ENCODE measurements around the gene PDE9A. TPM values are rescaled to one million over a fixed set of nuclear protein-coding genes. Genes with fewer than 3 reads are reported as not detected.

Gene PDE9A
- total RNA-seq, 1 experiment from 2014 or later = not detected

DNA sequence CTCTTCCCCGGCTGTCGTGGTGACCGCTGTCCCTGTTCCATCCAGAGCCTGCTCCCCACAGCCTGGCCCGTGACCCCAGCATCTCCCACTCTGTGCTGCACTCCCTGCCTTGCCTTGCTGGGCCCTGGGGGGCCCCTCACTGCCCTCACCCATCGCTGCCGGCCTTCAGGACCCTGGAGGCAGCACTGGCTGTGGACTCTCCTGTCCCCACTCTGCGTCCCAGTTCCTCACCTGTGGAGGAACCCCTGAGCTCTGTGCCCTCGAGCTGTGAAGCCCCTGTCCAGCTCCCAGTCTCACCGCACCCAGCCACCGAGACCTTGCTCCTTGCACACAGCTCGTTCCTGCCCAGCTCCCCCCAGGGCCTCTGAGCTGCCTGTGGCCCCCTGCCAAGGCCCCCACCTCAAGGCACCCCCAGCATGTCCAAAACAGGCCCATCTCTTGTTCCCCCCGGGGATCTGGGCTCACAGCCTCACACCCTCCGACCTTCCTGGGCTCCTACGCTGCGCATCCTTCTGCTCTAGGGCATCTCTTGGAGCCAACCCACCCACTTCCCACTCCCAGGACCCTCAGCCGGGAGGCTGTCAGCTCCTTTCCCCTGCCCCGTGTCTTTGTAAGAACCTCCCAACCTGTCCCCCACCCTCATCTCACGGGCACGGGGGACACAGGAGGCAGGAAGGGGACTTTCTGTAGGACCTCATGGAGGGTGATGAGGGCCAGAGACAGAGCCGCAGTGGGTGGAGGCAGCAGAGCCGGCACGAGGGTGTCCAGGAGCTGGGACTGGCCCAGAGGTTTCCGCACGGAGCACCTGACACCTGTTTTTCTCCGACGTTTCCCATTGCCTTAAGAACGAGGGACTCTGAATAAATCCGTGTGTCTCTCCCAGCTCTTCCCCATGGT is 116.6 kb downstream of the PDE9A start:
- DNase-seq (ENCODE audit: low spot score) = no peak

DNA sequence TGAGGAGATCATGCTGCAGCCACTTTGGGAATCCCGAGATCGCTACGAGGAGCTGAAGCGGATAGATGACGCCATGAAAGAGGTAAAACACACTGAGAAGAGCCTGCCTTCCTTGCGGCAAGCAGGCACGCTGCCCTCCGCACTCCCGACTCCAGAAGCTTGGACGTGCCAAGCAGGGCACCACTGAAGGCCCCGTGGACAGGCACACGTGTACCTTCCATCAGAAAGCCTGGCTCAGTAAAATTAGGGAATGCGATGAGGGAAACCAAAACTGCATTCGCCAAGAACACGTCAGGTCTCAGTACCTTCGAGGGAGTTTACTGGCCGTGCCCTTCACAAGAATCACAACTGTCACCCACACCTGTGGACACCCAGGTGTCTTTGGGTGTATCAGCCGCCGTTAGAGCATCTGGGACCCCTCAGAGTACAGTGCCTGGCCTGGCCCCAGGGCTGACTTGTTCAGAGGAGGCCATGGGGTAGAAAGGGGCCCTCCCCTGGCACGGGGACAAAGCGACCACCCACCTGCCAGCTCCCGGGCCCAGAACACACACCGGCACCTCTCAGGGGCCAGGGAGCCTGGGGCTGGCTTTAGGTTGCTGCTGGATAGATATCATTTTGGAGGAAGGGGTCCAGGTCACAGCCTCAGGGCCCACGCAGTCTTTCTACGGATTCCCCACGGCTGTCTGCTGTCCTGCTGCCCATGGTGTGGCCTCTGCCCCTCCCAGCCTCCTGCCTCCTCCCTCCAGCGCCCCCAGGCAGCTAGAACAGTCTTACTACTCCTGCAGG is 117.5 kb downstream of the PDE9A start:
- DNase-seq (ENCODE audit: low spot score) = no peak

DNA sequence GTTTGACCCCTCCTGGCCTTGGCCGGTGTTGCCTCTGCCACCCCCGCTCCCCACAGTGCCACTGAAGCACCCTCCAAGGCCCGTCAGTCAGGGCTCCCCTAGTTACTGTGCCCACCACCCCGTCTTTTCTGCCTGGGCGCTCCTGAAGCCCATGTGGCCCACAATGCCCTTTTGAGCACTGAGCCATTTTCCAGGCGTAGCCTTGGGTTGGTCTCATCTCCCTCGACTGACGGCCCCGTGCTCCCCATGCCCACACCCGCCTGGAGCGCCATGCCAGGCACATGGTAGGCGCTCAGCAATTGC is 118.0 kb downstream of the PDE9A start:
- no peak for DNase-seq (ENCODE audit: low spot score)

DNA sequence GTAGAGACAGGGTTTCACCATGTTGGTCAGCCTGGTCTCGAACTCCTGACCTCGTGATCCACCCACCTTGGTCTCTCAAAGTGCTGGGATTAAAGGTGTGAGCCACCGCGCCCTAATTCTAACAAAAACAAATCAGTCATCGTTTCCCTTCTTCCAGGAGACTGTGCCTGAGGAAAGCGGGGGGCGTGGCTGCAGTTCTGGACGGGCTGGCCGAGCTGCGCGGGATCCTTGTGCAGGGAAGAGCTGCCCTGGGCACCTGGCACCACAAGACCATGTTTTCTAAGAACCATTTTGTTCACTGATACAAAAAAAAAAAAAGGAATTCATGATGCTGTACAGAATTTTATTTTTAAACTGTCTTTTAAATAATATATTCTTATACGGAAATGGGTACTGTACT is 121.7 kb downstream of the PDE9A start:
- no peak for DNase-seq (ENCODE audit: low spot score)

DNA sequence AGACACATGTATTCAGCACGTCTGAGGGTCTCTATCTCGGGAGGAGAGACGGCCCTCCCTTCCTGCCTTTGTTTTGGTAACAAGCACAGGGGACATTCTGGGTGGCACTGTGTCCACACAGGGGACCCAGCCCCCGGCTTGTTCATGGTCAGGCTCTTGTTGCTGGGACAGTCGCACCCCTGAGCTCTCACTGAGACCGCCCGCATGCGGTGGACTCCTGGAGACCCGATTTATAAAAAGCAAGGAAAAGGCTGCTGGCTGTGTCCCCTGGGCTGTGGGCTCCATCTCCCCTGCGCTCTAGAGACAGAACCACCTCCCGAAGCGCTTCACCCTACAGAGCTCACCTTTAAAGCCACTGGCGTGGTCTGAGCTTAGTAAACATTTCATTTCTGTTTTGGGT is 122.5 kb downstream of the PDE9A start:
- no peak for DNase-seq (ENCODE audit: low spot score)

DNA sequence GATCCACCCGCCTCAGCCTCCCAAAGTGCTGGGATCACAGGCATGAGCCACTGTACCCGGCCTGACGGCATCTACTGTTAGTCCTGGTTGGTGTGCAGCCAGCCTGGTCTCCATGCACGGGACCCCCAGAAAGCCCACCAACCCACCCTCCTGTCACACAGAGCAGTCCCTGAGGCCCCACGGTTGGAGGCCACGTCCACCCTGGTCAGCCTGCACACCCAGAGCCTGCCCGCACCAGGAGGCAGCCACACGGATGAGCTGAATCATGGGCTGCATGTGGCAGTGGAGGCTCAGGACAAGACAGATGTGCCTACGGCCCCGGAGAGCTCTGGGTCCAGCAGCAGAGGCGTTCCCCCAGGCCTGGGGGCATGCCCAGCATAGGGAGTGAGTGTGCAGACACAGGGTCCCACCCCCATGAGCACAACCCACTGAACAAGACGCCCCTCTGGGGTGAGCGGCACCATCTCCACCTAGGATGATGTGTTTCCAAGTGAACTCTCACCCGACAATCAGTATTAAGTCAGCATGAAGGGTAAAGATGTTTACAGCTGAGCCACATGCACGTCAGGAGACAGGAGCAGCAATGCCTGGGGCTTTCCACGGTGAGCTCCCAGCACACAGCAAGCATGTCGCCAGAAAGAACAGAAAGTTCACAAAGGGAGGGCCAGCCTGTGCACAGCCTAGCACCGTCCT is 123.8 kb downstream of the PDE9A start:
- DNase-seq (ENCODE audit: low spot score) = no peak

DNA sequence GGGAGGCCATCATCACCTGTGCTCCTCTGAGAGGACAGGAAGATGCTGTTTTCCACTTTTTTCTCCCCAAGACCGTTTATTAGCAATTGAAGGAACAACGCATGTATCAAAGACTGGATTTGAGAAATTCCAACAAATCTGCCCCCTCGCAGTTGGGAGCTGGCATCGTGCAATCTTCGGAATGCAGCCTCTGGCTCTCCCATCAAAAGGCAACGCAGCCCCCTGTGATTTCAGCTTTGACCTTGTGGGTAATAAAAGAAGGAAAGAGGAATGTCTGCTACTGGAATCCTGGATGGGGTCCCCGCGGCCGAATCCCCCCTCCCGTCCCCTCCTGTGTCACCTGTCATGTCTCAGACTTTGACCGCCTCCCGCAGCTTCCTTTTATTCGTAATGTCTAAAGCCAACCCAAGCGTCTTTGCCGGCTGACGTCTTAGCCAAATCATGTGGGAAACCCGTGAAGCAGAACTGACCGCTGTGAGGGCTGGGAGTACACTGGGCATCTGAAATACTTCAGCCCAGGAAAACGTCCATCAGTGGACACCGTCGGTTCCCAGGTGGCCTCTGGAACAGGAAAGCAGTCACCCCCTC is 124.4 kb downstream of the PDE9A start:
- no peak for DNase-seq (ENCODE audit: low spot score)

DNA sequence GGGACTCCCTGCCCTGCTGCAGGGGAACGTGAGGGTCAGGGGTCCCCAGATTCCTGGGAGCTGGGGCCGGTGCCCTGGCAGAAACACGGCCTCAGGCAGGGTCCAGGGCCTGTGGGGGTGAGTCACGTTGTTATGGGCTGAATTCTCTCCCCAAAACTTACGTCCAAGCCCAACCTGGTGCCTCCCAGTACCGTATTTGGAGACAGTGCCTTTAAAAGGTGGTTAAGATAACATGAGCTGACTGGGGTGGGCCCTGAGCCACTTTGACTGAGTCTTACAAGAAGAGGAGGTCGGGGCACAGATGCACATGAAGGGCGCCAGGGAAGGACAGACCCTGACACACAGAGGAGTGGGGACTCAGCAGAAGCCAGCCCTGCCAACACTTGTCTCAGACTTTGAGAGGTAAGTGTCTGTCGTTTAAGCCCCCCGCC is 126.0 kb downstream of the PDE9A start:
- DNase-seq (ENCODE audit: low spot score) = no peak

DNA sequence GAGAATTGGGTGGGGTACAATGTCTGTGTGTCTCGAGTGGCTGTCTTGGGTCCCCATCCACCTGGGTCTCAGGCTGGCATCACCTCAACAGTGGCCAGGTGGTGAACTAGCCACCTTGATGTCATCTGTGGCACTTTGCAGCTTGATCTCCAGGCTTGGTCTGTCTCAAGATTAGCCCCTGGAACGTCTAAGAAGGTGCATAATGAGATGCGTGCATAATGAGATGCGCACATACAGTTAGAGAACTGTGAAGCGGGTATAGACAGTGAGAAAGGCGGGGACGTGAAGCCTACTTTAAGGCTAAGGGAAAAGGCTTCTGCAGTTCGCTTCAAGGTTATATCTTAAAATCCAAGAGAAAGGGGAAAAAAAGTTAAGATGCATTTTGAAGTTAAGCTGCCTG is 127.2 kb downstream of the PDE9A start:
- no peak for DNase-seq (ENCODE audit: low spot score)

DNA sequence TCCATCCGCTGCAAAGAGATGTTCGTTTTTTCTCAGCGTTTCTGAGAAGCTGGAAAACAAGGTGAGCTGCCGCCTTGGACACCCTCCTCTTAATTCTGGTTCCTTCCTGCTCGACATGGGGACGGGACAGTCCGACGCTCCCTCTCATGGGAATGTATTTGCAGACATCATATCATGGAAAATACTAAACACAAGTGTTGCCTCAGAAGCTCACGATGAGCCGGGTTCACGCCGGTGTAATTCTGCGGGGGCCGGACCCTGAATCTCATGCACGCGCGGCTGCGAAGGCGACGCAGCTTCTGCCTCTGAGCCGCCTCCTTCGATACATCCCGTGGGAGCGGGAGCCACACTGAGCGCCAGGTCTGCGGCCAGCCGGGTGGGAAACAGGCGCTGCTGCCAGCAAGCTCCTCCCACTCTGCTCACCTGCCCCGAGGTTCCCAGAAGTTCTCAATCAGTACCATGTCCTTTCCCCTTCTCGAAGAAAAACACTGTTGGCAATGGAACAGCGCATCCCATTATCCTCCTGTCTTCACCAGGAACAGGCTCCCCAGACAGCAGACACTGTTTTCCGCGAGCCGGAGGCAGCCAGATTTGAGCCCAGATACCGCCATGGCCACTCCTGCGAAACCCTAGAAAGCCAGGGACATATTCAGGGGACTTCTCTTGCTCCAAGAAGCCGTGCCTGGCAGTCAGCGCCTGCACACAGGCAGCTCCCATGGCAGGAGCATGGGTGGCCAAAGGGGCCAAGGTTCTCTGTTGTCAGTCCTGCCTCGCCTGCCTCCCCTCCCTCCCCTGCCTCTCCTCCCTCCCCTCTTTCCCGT is 127.9 kb downstream of the PDE9A start:
- no peak for DNase-seq (ENCODE audit: low spot score)

DNA sequence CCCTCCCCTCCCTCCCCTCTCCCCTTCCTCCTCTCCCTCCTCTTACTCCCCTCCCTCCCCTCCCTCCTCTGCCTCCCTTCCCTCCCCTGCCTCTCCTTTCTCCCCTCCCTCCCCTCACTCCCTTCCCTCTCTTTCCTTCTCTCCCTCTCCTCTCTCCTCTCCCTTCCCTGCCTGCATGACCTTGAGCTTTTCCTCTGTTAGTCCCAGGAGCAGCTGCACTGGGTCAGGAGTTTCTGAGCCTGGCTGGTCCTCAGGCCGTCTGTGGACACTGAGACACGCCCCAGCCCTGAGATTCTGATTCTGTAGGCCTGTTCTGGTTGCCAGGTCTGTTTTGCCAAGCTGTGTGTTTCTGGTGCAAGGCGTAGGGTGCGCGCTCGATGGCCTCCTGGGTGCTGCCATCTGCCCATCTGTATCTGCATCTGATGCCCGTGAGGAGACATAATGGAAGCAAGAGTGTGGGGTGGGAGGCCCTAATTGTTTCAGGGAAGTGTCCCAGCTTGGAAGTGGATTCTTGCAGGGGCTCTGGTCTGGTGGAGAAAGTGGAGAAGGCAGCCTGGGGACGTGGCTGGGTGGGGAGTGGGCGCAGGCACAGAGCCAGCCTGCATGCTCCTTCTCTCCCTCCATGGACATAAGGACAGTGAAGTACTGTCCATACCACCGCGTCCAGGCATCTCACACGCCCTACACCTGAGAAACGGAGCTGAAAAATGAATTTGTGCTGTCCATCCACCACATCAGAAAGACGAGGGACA is 128.7 kb downstream of the PDE9A start:
- no peak for DNase-seq (ENCODE audit: low spot score)

DNA sequence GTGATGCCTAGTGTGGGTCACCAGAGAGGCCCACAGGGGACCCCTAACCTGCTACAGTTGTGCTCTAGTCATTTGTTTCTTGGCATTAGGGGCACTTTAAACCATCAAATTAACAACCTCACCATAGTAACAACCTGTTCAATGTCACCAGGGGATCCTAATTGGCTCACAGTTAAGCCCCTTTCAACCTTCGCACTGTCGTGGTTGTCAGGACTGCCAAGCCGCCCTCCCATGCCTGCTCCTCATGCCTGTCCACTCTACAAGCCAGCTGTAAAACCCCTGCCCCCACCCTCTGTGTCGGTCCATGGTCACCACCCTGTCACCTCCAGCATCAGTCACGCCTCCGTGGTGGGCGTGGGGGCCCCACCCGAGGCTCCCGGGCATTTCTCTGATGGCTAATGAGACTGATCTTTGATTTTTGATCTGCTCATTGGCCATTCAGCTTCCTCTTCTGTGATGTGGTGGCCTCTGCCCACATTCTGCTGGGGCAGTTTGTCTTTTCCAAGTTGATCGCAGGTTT is 129.4 kb downstream of the PDE9A start:
- no peak for DNase-seq (ENCODE audit: low spot score)

DNA sequence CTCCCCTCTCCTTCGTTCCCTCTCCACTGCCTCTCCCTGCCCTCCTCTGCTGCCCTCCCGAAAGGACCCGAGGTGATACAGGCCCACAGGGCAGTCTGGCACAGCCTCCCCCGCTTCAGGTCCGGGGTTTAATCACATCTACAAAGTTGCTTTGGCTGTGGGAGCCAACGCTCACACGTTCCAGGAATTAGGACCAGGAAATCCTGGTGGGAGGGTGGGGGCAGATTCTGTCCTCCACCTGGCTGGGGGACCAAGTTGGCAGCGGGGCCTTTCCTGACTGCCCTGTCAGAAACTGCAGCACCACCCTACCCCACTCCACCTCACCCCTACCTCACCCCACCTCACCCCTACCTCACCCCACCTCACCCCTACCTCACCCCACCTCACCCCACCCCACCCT is 130.9 kb downstream of the PDE9A start:
- no peak for DNase-seq (ENCODE audit: low spot score)

DNA sequence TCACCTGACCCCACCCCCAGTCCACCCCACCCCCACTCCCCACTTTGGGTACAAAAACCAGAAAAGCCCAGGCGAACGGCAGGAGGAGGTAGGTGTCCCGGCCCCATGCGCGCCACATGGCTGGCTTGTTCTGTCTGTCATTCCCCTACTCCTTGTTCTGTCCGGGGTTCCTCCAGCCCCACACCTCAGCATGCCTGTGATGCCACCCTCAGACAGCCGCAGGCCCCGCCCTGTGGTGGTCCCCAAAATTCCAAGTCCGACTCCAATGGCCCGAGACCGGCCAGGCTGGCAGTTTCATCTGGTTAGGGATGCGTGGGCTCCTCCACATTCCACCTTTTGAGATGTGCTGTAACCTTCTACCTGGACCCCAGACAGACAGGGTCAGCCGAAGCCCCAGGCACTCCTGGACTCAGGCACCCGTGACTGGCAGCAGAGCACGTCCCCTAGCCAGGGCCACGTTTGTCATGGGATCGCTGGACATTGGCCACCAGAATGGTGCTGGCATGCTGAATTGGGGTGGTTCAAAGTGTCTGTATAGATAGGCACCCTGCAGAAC is 131.6 kb downstream of the PDE9A start:
- no peak for DNase-seq (ENCODE audit: low spot score)

DNA sequence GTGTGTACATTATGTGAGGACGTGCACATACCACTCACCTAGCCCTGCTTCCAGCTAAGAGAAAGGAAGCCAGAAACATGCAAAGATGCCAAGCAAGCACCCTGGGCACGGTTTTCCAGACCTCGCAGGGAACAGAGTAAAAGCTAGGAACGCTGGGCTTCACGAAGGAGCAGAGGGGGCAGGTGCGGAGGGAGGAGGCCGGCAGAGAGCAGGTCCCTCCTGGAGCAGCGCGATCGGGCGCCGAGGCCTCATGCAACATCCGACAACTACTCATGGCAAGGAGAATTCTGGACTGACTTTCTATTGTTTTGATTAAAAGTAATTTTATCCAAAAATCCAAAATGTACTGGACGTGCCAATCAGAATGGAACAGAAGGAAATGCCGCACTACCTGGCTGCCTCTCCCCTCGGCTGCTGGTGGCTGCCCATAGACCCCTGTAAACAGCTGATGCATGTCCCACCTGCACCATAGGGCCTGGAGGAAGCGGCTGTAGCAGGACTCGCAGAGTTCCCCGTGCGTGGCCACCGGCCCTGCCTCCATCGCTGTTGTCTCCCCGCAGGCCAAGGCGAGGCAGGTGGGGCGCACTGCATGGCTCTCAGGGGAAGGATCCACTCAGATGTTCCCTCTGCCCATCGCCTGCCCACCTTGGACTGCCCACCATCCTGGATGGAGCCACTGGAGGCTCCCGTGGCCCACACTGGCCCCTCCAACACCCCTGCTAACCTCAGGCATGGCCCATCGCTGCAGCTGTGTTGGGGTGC is 132.4 kb downstream of the PDE9A start:
- no peak for DNase-seq (ENCODE audit: low spot score)

DNA sequence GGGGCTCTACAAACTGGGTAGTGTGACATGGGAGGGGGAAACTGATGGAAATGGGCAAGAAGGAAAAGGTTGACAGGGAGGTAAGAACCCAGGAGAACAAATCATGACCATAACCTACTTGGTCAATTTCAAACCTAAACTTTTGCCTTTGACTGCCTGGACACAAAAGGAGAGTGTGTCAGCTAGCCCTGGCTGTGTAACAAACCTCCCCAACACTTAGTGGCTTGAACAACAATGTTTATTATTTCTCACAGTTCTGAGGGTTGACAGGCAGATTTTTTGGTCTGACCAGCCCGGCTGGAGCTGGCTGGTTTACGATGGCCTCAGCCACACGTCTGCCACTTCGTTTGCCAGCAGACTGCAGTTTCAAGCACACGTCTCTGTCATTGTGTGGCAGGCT is 133.5 kb downstream of the PDE9A start:
- no peak for DNase-seq (ENCODE audit: low spot score)

DNA sequence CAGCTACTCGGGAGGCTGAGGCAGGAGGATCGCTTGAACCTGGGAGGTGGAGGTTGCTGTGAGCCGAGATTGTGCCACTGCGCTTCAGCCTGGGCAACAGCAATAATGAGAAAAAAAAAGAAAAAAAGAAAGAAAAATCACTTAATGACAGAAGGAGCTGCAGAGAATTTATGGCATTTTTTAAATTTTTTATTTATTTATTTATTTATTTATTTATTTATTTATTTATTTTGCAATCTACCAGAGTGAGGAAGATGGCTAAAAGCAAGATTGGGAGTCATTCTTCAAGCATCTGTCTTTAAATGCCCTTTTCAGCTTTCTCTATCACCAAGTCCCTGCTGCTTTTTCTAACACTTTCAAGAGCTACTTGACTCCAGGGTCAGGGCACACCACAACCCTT is 134.2 kb downstream of the PDE9A start:
- no peak for DNase-seq (ENCODE audit: low spot score)

DNA sequence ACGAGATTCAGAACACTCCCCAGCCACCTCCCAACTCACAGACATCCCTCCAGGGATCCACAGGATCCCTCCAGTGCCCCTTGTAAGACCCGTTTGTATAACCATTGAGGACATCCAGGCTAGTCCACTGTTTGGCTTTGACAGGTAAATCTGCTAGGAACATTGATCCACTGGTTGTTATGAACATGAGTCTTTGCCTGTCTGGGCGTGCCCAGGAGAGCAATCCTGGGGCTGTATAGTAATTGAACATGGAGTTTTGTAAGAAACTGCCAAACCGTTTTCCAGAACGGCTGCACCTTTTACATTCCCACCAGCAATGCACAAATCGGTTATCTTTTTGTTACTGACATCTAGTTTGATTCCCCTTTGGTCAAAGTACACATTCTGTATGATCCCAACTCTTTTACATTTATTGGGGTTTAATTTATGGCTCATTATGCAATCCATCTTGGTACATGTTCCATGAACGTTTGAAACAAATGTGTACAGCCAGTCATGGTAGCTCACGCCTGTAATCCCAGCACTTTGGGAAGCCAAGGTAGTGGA is 137.2 kb downstream of the PDE9A start:
- no peak for DNase-seq (ENCODE audit: low spot score)

DNA sequence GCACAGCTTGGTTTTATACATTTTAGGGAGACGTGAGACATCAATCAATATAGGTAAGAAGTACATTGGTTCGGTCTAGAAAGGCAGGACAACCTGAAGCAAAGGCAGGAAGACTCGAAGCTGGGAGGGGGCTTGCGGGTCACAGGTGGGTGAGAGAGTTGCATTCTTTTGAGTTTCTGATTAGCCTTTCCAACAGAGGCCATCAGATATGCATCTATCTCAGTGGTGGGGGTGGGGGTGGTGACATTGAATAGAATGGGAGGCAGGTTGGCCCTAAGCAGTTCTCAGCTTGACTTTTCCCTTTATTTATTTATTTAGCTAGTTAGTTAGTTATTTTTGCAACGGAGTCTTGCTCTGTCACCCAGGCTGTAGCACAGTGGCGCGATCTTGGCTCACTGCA is 140.4 kb downstream of the PDE9A start:
- no peak for DNase-seq (ENCODE audit: low spot score)
